Thyroid gland (tissue), 4 donors: ENCODE measurements around the gene IKZF4.

Experiments used
- CTCF ChIP-seq, 6 experiments: fragments of 200-600 bp in 3 of 6; fragments of 450-650 bp in 3 of 6; sonication (generic) in 3 of 6; IDR thresholded peaks; one replicate each; pipeline ENCODE4 v1.5.1; 2016 to 2019; ENCODE audit warnings: antibody characterized with exemption in 6 of 6, mild to moderate bottlenecking in 2 of 6, inconsistent platforms in 1 of 6, moderate library complexity in 1 of 6
- POLR2A ChIP-seq, 2 donors: fragments of 450-650 bp; IDR thresholded peaks; one replicate each; pipeline ENCODE4 v1.6.1; 2017; ENCODE audit warnings: antibody characterized with exemption in 2 of 2, mild to moderate bottlenecking in 2 of 2, moderate library complexity in 1 of 2

GRCh38 chr12:56081393-56082347 lies 60.8 kb downstream of the IKZF4 start:
- TF ChIP-seq CTCF (IDR thresholded peaks at IDR 0.05) (no peak), POLR2A (IDR thresholded peaks at IDR 0.05) (no peak)
